ENCODE measurements around the gene KRT12.
"Not testable (repeated sequence)": the region's sequence is repeated elsewhere in the genome, so short reads cannot be mapped to it uniquely, and the experiment has no call there.

DNA sequence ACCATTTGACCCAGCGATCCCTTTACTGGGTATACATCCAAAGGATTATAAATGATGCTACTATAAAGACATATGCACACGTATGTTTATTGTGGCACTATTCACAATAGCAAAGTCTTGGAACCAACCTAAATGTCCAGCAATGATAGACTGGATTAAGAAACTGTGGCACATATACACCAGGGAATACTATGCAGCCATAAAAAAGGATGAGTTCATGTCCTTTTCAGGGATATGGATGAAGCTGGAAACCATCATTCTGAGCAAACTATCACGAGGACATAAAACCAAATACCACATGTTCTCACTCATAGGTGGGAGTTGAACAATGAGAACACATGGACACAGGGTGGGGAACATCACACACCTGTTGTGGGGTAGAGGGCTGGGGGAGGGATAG, 52.4 kb downstream of the KRT12 start:
- TF ChIP-seq, protein P1, sequence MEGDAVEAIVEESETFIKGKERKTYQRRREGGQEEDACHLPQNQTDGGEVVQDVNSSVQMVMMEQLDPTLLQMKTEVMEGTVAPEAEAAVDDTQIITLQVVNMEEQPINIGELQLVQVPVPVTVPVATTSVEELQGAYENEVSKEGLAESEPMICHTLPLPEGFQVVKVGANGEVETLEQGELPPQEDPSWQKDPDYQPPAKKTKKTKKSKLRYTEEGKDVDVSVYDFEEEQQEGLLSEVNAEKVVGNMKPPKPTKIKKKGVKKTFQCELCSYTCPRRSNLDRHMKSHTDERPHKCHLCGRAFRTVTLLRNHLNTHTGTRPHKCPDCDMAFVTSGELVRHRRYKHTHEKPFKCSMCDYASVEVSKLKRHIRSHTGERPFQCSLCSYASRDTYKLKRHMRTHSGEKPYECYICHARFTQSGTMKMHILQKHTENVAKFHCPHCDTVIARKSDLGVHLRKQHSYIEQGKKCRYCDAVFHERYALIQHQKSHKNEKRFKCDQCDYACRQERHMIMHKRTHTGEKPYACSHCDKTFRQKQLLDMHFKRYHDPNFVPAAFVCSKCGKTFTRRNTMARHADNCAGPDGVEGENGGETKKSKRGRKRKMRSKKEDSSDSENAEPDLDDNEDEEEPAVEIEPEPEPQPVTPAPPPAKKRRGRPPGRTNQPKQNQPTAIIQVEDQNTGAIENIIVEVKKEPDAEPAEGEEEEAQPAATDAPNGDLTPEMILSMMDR (IDR thresholded peaks at IDR 0.05; ENCODE audit: low read depth, low read length) = not testable (repeated sequence)
- not testable (repeated sequence) for TF ChIP-seq EZH2phosphoT487 (IDR thresholded peaks at IDR 0.05; ENCODE audit: low read depth)

Data from OCI-LY3 (cell line).